ENCODE results near the gene LRRC27. TPM values are rescaled to one million over a fixed set of nuclear protein-coding genes. Genes with fewer than 3 reads are reported as not detected.

The LRRC27 gene
- polyA plus RNA-seq, 2 of the 4 experiments (the other 2 are of a cell fraction): 6.5 to 6.9 TPM

- Histone ChIP-seq H3K27ac (no peak overlapping the region), H3K4me2 (no peak overlapping the region), H3K9me3 (no peaks in the 10 kb centered on the region), H3K4me3 (no peak overlapping the region), H3K4me1 (no peaks in the 10 kb centered on the region)
- no peak for DNase-seq (ENCODE audit: low read depth in 1 of 2, low spot score in 1 of 2)
- WGBS (ENCODE audit: missing lambda C conversion rate): 79% methylated on average over 34 of the region's 34 CpGs
- FAIRE-seq: no peak
- POLR2A ChIA-PET: no interaction called here
- no peak for ATAC-seq
- CTCF ChIA-PET: interaction anchor here (0.8 to 2.4 kb wide), 6 partner anchors 49 to 77 kb away, joined by 3 to 9 read pairs (median 4); no protein-coding TSS in a partner anchor
- TF ChIP-seq RNF2 (IDR thresholded peaks at IDR 0.05; ENCODE audit: borderline replicate concordance, low read depth) (no peak), RARB (CRISPR knock-in tag; IDR thresholded peaks at IDR 0.05) (no peak), ZC3H11A (IDR thresholded peaks at IDR 0.05) (no peak), ESRRA (IDR thresholded peaks at IDR 0.05; ENCODE audit: borderline replicate concordance, low read length) (no peak), RFX5 (IDR thresholded peaks at IDR 0.05) (no peak), JUN (IDR thresholded peaks at IDR 0.05) (no peak), MAFK (IDR thresholded peaks at IDR 0.05; ENCODE audit: partially characterized antibody) (no peak)
Measured at GRCh38 chr10:132299371-132300336, 32.3 kb upstream of the LRRC27 start.

DNA sequence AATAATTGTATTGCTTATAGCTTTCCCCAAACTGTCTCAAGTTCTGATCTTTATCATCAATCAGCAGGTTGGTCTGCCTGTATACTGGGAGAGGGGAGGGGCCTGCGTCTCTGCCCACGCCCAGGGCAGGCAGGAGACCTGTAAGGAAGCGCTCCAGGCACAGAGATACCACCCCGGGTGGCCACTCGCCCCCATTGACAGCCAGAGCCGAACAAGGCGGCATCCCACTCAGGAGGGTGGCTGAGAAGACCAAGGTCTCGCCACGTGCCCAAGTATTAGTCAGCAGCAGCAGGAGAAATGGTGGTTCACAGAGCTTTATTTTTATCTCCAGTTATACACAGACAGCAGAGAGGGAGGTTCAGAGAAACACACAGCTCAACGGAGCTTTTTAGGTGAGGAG lies 31.4 kb upstream of the LRRC27 start:
- FAIRE-seq (no peak), DNase-seq (ENCODE audit: low read depth in 1 of 2, low spot score in 1 of 2) (no peak), ATAC-seq (no peak)
- CTCF ChIA-PET: interaction anchor here (0.8 to 1.5 kb wide), 3 partner anchors 44 to 78 kb away, joined by 3 to 8 read pairs (median 6); no protein-coding TSS in a partner anchor
- WGBS (ENCODE audit: missing lambda C conversion rate): 60% methylated on average over 4 of the region's 10 CpGs
- POLR2A ChIA-PET: no interaction called here
- Histone ChIP-seq H3K4me3 (no peak overlapping the region), H3K4me2 (no peak overlapping the region), H3K27ac (no peak overlapping the region), H3K9me3 (no peaks in the 10 kb centered on the region), H3K4me1 (no peaks in the 10 kb centered on the region)
- TF ChIP-seq MAZ (IDR thresholded peaks at IDR 0.05; ENCODE audit: borderline replicate concordance, low read depth, low read length) (no peak), ATOH8 (CRISPR knock-in tag; IDR thresholded peaks at IDR 0.05; ENCODE audit: low read depth) (no peak), JUNB (IDR thresholded peaks at IDR 0.05) (no peak), HOXB13 (CRISPR knock-in tag; IDR thresholded peaks at IDR 0.05; ENCODE audit: low read depth) (no peak), CHD4 (IDR thresholded peaks at IDR 0.05; ENCODE audit: borderline replicate concordance) (no peak), KDM5A (IDR thresholded peaks at IDR 0.05) (no peak), GATA3 (IDR thresholded peaks at IDR 0.05; ENCODE audit: borderline replicate concordance) (no peak), NR3C1 (IDR thresholded peaks at IDR 0.05) (no peak), RARB (CRISPR knock-in tag; IDR thresholded peaks at IDR 0.05) (no peak)
- TF ChIP-seq, protein P1, sequence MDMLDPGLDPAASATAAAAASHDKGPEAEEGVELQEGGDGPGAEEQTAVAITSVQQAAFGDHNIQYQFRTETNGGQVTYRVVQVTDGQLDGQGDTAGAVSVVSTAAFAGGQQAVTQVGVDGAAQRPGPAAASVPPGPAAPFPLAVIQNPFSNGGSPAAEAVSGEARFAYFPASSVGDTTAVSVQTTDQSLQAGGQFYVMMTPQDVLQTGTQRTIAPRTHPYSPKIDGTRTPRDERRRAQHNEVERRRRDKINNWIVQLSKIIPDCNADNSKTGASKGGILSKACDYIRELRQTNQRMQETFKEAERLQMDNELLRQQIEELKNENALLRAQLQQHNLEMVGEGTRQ (IDR thresholded peaks at IDR 0.05): no peak
- TF ChIP-seq, protein P2, sequence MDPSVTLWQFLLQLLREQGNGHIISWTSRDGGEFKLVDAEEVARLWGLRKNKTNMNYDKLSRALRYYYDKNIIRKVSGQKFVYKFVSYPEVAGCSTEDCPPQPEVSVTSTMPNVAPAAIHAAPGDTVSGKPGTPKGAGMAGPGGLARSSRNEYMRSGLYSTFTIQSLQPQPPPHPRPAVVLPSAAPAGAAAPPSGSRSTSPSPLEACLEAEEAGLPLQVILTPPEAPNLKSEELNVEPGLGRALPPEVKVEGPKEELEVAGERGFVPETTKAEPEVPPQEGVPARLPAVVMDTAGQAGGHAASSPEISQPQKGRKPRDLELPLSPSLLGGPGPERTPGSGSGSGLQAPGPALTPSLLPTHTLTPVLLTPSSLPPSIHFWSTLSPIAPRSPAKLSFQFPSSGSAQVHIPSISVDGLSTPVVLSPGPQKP (IDR thresholded peaks at IDR 0.05; ENCODE audit: low read depth, low read length): no peak

GRCh38 chr10:132301371-132302330 lies 30.3 kb upstream of the LRRC27 start:
- DNase-seq (ENCODE audit: low read depth in 1 of 2, low spot score in 1 of 2): no peak
- no peak overlapping the region for H3K4me2 ChIP-seq
- 88% methylated on average over 37 of the region's 38 CpGs for WGBS (ENCODE audit: missing lambda C conversion rate)
- CTCF ChIA-PET: interaction anchor here (0.8 to 2.4 kb wide), 4 partner anchors 45 to 79 kb away, joined by 3 to 8 read pairs (median 6); no protein-coding TSS in a partner anchor
- POLR2A ChIA-PET: no interaction called here
- peaks cover 3% of the 10 kb centered on the region for H3K4me1 ChIP-seq
- no peak overlapping the region for H3K4me3 ChIP-seq
- no peak for ATAC-seq
- no peak for FAIRE-seq
- no peak overlapping the region for H3K27ac ChIP-seq
- no peaks in the 10 kb centered on the region for H3K9me3 ChIP-seq
- TF ChIP-seq FOSB (CRISPR knock-in tag; IDR thresholded peaks at IDR 0.05) (no peak), RAD21 (conservative IDR thresholded peaks at IDR 0.05 in 1 of 2, IDR thresholded peaks at IDR 0.05 in 1 of 2) (no peak), RCOR1 (IDR thresholded peaks at IDR 0.05; ENCODE audit: low read depth, low read length) (no peak), RNF2 (IDR thresholded peaks at IDR 0.05; ENCODE audit: borderline replicate concordance, low read depth) (no peak), HOXB5 (CRISPR knock-in tag; IDR thresholded peaks at IDR 0.05) (no peak), TFCP2L1 (CRISPR knock-in tag; IDR thresholded peaks at IDR 0.05) (no peak), ESRRA (IDR thresholded peaks at IDR 0.05; ENCODE audit: borderline replicate concordance, low read length) (no peak), RFX5 (IDR thresholded peaks at IDR 0.05) (no peak), NR3C1 (IDR thresholded peaks at IDR 0.05) (no peak), ZSCAN20 (CRISPR knock-in tag; IDR thresholded peaks at IDR 0.05) (no peak), POLR2AphosphoS2 (conservative IDR thresholded peaks at IDR 0.05; ENCODE audit: low read length) (no peak), ATOH8 (CRISPR knock-in tag; IDR thresholded peaks at IDR 0.05; ENCODE audit: low read depth) (no peak), EHF (CRISPR knock-in tag; IDR thresholded peaks at IDR 0.05) (no peak)
- TF ChIP-seq, protein P3, sequence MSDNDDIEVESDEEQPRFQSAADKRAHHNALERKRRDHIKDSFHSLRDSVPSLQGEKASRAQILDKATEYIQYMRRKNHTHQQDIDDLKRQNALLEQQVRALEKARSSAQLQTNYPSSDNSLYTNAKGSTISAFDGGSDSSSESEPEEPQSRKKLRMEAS (IDR thresholded peaks at IDR 0.05): no peak
